IMR-90 (cell line): ENCODE results near the gene RERE. TPM values are rescaled to one million over a fixed set of nuclear protein-coding genes. Genes with fewer than 3 reads are reported as not detected.

ENCODE experiments used
- ATAC-seq: fragments of 200-7000 bp; cut with Tn5 transposase; 2 replicates; pipeline ENCODE4 v1.9.1; 2020; ENCODE audit warnings: low read depth, mild to moderate bottlenecking, moderate library complexity
- BruUV-seq: library from RNA; stranded (reverse); fragments of 400-500 nt; replicated peaks from 2 replicates; lab custom pipeline; 2021; lab: Mats Ljungman, UMichigan
- CTCF ChIA-PET: fragments of 300-600 bp; formaldehyde crosslinking; extraction: SDS; loops from one replicate; lab custom pipeline; 2021; ENCODE audit warnings: antibody characterized with exemption; lab: Yijun Ruan, JAX
- POLR2A ChIA-PET: fragments of 300-600 bp; sonication (Branson Sonifier 250); formaldehyde crosslinking; loops from one replicate; lab custom pipeline; 2022; ENCODE audit warnings: antibody characterized with exemption; ENCODE audit not compliant: unreplicated experiment; lab: Charles Lee
- DNase-seq: peaks from one replicate; pipeline ENCODE4 v3.0.0; 2013
- H2AFZ ChIP-seq: replicated peaks from 2 replicates; pipeline ENCODE3; 2013; ENCODE audit warnings: low read length, mild to moderate bottlenecking; ENCODE audit not compliant: poor library complexity
- H2AK5ac ChIP-seq: 2 replicates; pipeline ENCODE4 v1.6.1; 2013; ENCODE audit warnings: low read depth, low read length, inconsistent platforms
- H2AK9ac ChIP-seq: replicated peaks from 2 replicates; pipeline ENCODE3; 2013; ENCODE audit warnings: mild to moderate bottlenecking, low read depth, low read length, moderate library complexity; ENCODE audit not compliant: poor library complexity
- H2BK120ac ChIP-seq: 2 replicates; pipeline ENCODE4 v1.6.1; 2013; ENCODE audit warnings: low read depth, low read length, inconsistent platforms
- H2BK15ac ChIP-seq: 3 replicates; pipeline ENCODE4 v1.6.1; 2013; ENCODE audit warnings: low read depth, low read length, inconsistent platforms
- H2BK20ac ChIP-seq: 2 replicates; pipeline ENCODE4 v1.6.1; 2013; ENCODE audit warnings: low read depth, mild to moderate bottlenecking, inconsistent platforms, low read length, moderate library complexity
- H2BK5ac ChIP-seq: 2 replicates; pipeline ENCODE4 v1.6.1; 2013; ENCODE audit warnings: mild to moderate bottlenecking, low read depth, low read length, inconsistent platforms; ENCODE audit not compliant: poor library complexity, severe bottlenecking
- H3K14ac ChIP-seq: replicated peaks from 2 replicates; pipeline ENCODE4 v1.6.1; 2013; ENCODE audit warnings: low read depth, low read length, inconsistent platforms
- H3K18ac ChIP-seq: 2 replicates; pipeline ENCODE4 v1.6.1; 2013; ENCODE audit warnings: low read depth, low read length, control low read depth
- H3K23ac ChIP-seq: 2 replicates; pipeline ENCODE4 v1.6.1; 2013; ENCODE audit warnings: low read depth, low read length, inconsistent platforms
- H3K27ac ChIP-seq: 2 replicates; pipeline ENCODE4 v1.5.1; 2013; ENCODE audit warnings: mild to moderate bottlenecking, control low read depth, low read length; ENCODE audit not compliant: insufficient read depth
- H3K27me3 ChIP-seq: 2 replicates; pipeline ENCODE4 v1.6.1; 2013; ENCODE audit warnings: low read length; ENCODE audit not compliant: control insufficient read depth, insufficient read depth
- H3K36me3 ChIP-seq: 2 replicates; pipeline ENCODE4 v1.6.1; 2013; ENCODE audit warnings: low read length, mixed read lengths; ENCODE audit not compliant: control insufficient read depth, insufficient read depth
- H3K4ac ChIP-seq: 2 replicates; pipeline ENCODE4 v1.6.1; 2013; ENCODE audit warnings: low read depth, low read length, inconsistent platforms
- H3K4me1 ChIP-seq: 2 replicates; pipeline ENCODE4 v1.6.1; 2013; ENCODE audit warnings: low read length, mixed read lengths; ENCODE audit not compliant: control insufficient read depth, insufficient read depth
- H3K4me2 ChIP-seq: 2 replicates; pipeline ENCODE4 v1.6.1; 2013; ENCODE audit warnings: low read depth, mild to moderate bottlenecking, control low read depth, low read length, moderate library complexity
- H3K4me3 ChIP-seq: 2 replicates; pipeline ENCODE4 v1.5.1; 2013; ENCODE audit warnings: low read depth, mild to moderate bottlenecking, control low read depth, low read length, moderate library complexity; ENCODE audit not compliant: insufficient read depth
- H3K56ac ChIP-seq: 2 replicates; pipeline ENCODE4 v1.6.1; 2013; ENCODE audit warnings: low read length, inconsistent platforms; ENCODE audit not compliant: insufficient read depth; ENCODE audit errors: extremely low read depth
- H3K79me1 ChIP-seq, 2 experiments: 2 replicates each; pipeline ENCODE4 v1.6.1; 2013; ENCODE audit warnings: low read length in 2 of 2, inconsistent platforms in 1 of 2, low read depth in 1 of 2
- H3K9ac ChIP-seq: 2 replicates; pipeline ENCODE4 v1.6.1; 2013; ENCODE audit warnings: low read depth, low read length, control low read depth
- H3K9me1 ChIP-seq: 2 replicates; pipeline ENCODE4 v1.6.1; 2013; ENCODE audit warnings: low read length, inconsistent platforms; ENCODE audit not compliant: insufficient read depth
- H3K9me3 ChIP-seq: 2 replicates; pipeline ENCODE4 v1.6.1; 2013; ENCODE audit warnings: low read length; ENCODE audit not compliant: control insufficient read depth, insufficient read depth
- H4K20me1 ChIP-seq: 2 replicates; pipeline ENCODE4 v1.6.1; 2013; ENCODE audit warnings: low read length, inconsistent platforms; ENCODE audit not compliant: insufficient read depth
- H4K5ac ChIP-seq: 2 replicates; pipeline ENCODE4 v1.6.1; 2013; ENCODE audit warnings: mild to moderate bottlenecking, low read depth, low read length, control low read depth
- H4K8ac ChIP-seq, 2 experiments: 2 replicates each; pipeline ENCODE4 v1.6.1; 2013; ENCODE audit warnings: low read depth in 2 of 2, low read length in 2 of 2, control low read depth in 1 of 2, inconsistent platforms in 1 of 2
- H4K91ac ChIP-seq: 2 replicates; pipeline ENCODE4 v1.6.1; 2013; ENCODE audit warnings: low read depth, low read length, inconsistent platforms; ENCODE audit not compliant: insufficient read depth
- BHLHE40 ChIP-seq: fragments of 150-350 bp; IDR thresholded peaks from 2 replicates; pipeline ENCODE4 v1.6.1; 2016; ENCODE audit warnings: mild to moderate bottlenecking, low read depth, low read length
- CEBPB ChIP-seq: IDR thresholded peaks from 2 replicates; pipeline ENCODE4 v1.6.1; 2012; ENCODE audit warnings: low read depth, low read length, improper control_type of control experiment
- CHD1 ChIP-seq: IDR thresholded peaks from 2 replicates; pipeline ENCODE4 v1.6.1; 2012; ENCODE audit warnings: low read depth, low read length, improper control_type of control experiment
- CTCF ChIP-seq: conservative IDR thresholded peaks from 2 replicates; pipeline ENCODE4 v1.5.1; 2012; ENCODE audit warnings: mild to moderate bottlenecking, low read depth, low read length, improper control_type of control experiment
- ELK1 ChIP-seq: fragments of 150-350 bp; IDR thresholded peaks from 2 replicates; pipeline ENCODE4 v1.6.1; 2016; ENCODE audit warnings: low read depth, mild to moderate bottlenecking, low read length, moderate library complexity, borderline replicate concordance
- MAFK ChIP-seq: IDR thresholded peaks from 2 replicates; pipeline ENCODE4 v1.6.1; 2012; ENCODE audit warnings: low read depth, low read length, improper control_type of control experiment
- MXI1 ChIP-seq: IDR thresholded peaks from 2 replicates; pipeline ENCODE4 v1.6.1; 2012; ENCODE audit warnings: low read depth, mild to moderate bottlenecking, low read length, moderate library complexity, borderline replicate concordance
- NFE2L2 ChIP-seq: fragments of 150-350 bp; IDR thresholded peaks from 2 replicates; pipeline ENCODE4 v1.6.1; 2016; ENCODE audit warnings: low read depth, mild to moderate bottlenecking, low read length
- POLR2A ChIP-seq: IDR thresholded peaks from 2 replicates; pipeline ENCODE4 v1.6.1; 2012; ENCODE audit warnings: mild to moderate bottlenecking, low read depth, low read length
- RCOR1 ChIP-seq: IDR thresholded peaks from 2 replicates; pipeline ENCODE4 v1.6.1; 2012; ENCODE audit warnings: mild to moderate bottlenecking, low read length, improper control_type of control experiment; ENCODE audit not compliant: insufficient replicate concordance
- RFX5 ChIP-seq: IDR thresholded peaks from 2 replicates; pipeline ENCODE4 v1.8.0; 2012; ENCODE audit warnings: low read depth, mild to moderate bottlenecking, low read length, moderate library complexity
- SMC3 ChIP-seq: fragments of 150-350 bp; IDR thresholded peaks from 2 replicates; pipeline ENCODE4 v1.6.1; 2016; ENCODE audit warnings: low read depth, mild to moderate bottlenecking, antibody characterized with exemption, low read length, moderate library complexity
- USF2 ChIP-seq: fragments of 150-350 bp; IDR thresholded peaks from 2 replicates; pipeline ENCODE4 v1.6.1; 2017; ENCODE audit warnings: mild to moderate bottlenecking, antibody characterized with exemption, low read length, low read depth
- WGBS, 2 experiments: methylation state at CpG; one replicate each; pipeline versions ENCODE4 v1.1.5 to v1.1.7; 2013; ENCODE audit warnings: missing lambda C conversion rate in 2 of 2; ENCODE audit not compliant: insufficient read length in 1 of 2; ENCODE audit errors: extremely low coverage in 2 of 2; 5-methylcytosine and 5-hydroxymethylcytosine counted together
- dilution Hi-C: fragments of 300-500 bp; cut with HindIII; formaldehyde crosslinking; loops from one replicate; pipeline ENCODE4 v1.14.3; 2018; ENCODE audit warnings: low sequenced_read_pairs; ENCODE audit not compliant: unreplicated experiment
- in situ Hi-C: fragments of 300-500 bp; cut with MboI; formaldehyde crosslinking; loops from 3 replicates; pipeline ENCODE4 v1.14.3; 2019; ENCODE audit warnings: low sequenced_read_pairs, inconsistent platforms, mixed read lengths
- intact Hi-C: fragments of 100-400 bp; cut with micrococcal nuclease; formaldehyde crosslinking; loops from 2 replicates; pipeline ENCODE4 v1.10.0; 2022
- polyA plus RNA-seq, 3 experiments: library from polyadenylated mRNA; depleted of rRNA; stranded (reverse); fragments of >200 nt; gene quantifications; 2 replicates each; pipeline ENCODE4 v1.2.3, GENCODE V29; 2012; ENCODE audit warnings: low replicate concordance in 1 of 3
- total RNA-seq: library from RNA; depleted of rRNA; stranded (reverse); fragments of >200 nt; gene quantifications from 2 replicates; pipeline ENCODE4 v1.2.3, GENCODE V29; 2012

Gene RERE
- total and polyA plus RNA-seq, 2 of the 4 experiments (the other 2 are of a cell fraction) = 11.5 to 25.1 TPM

- H2AFZ ChIP-seq = no peak overlapping the region
- no peaks in the 10 kb centered on the region for H3K27me3 ChIP-seq
- no peak overlapping the region for H2AK9ac ChIP-seq
- peak overlapping the region; percentile 35; the same call in 1 of the 2 replicates for H3K4me3 ChIP-seq
- H3K56ac ChIP-seq = no peak overlapping the region
- H3K9me1 ChIP-seq = peaks cover 15% of the 10 kb centered on the region
- H3K27ac ChIP-seq = no peak overlapping the region
- in situ Hi-C loops (no loop called here), intact Hi-C loops (no loop called here), dilution Hi-C loops (no loop called here)
- ATAC-seq (no peak), DNase-seq (no peak)
- H2BK120ac ChIP-seq = no peak overlapping the region
- H3K4me2 ChIP-seq = peak overlapping the region; percentile 98
- ChIA-PET CTCF (interaction anchor here (0.8 to 1.0 kb wide), 2 partner anchors 9 to 57 kb away, joined by 3 to 6 read pairs; no protein-coding TSS in a partner anchor), POLR2A (no interaction called here)
- no peak overlapping the region for H2BK5ac ChIP-seq
- peak overlapping the region; percentile 2; the same call in 1 of the 2 replicates for H3K18ac ChIP-seq
- H4K20me1 ChIP-seq = peaks cover 70% of the 10 kb centered on the region
- H3K14ac ChIP-seq = peak overlapping the region; percentile 2; the same call in 1 of the 2 replicates
- no peak overlapping the region for H2BK20ac ChIP-seq
- no peaks in the 10 kb centered on the region for H3K9me3 ChIP-seq
- no CpG with 5 or more reads among the region's 14 CpGs for WGBS, 2 experiments
- no peak overlapping the region for H4K91ac ChIP-seq
- no peak overlapping the region for H4K8ac ChIP-seq
- H3K9ac ChIP-seq = peak overlapping the region; percentile 34
- H4K5ac ChIP-seq = peak overlapping the region; percentile 42; the same call in 1 of the 2 replicates
- no peak overlapping the region for H3K4ac ChIP-seq
- H3K79me1 ChIP-seq = peaks cover 24 to 78% of the 10 kb centered on the region in 2 experiments
- BruUV-seq = no TSS peak
- peaks cover 18% of the 10 kb centered on the region for H3K4me1 ChIP-seq
- no peak overlapping the region for H2BK15ac ChIP-seq
- no peak overlapping the region for H2AK5ac ChIP-seq
- H3K36me3 ChIP-seq = no peaks in the 10 kb centered on the region
- no peak overlapping the region; the same call in 1 of the 2 replicates for H3K23ac ChIP-seq
- TF ChIP-seq CEBPB (no peak), SMC3 (no peak), USF2 (no peak), CTCF (no peak), RCOR1 (no peak), ELK1 (no peak), POLR2A (no peak), RFX5 (no peak), NFE2L2 (no peak), MAFK (no peak), BHLHE40 (no peak), MXI1 (no peak), CHD1 (no peak)
These were observed 136.5 kb downstream of the RERE start for GRCh38 chr1:8680664-8681650.
